Fibroblast of upper back skin (primary cell): ENCODE results near the gene ANKS1B.
A peak's percentile ranks its signal among the peaks of the same experiment; 100 is the strongest.

ENCODE experiments used
- DNase-seq: peaks from one replicate; pipeline ENCODE4 v3.0.0-alpha.2; 2013

The ANKS1B gene

DNA sequence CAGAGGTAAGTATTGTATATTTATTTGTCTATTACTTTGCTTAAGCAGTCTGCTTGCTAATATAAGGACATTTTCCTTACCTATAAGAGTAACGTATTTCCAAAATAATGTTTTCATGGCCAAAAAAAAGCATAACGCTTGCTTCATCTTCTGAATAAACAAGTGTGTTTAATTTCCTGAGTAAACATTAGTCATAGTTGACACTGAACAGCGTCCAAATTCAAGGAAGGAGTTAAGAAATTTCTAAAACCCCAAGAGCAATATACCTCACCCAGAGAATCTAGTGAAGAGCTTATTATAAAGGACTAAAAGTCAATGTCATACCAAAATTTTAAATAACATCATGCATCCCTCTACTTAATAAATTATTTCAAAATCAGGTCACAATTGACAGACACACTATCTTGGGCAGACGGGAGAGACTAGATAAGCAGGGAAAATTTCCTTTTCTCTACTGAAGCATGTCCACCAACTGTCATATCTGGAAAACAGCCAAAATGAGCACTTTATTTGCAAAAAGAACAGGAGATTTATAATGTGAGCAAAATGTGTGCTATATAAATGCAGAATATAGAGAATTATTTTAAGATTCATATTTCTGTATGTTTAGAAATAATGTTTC is 25.1 kb downstream of the ANKS1B start:
- DNase-seq: no peak

DNA sequence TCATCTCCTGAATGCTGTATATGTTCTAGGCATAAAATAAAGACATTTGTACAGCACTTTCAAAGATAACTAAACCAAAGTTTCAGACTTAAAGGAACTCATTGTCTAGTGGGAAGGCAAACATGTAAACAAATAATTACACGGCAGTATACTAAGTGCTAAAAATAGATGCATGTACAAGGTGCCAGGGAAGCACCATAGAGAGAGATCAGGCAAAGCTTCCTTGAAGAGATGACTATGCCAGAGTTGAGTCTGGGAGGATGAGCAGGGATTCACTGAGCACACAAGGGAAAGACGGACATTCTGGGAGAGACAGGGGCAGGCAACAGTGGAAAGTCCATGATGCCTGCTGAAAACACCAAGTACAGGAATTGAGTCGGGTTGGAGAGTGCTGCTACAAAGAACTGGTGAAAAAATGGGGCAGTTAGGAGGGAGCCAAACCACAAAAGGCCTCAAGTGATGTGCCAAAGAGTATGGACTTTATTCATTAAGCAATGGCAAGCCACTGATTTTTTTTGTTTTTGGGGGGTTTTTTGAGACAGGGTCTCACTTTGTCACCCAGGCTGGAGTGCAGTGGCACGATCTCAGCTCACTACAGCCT is 26.8 kb downstream of the ANKS1B start:
- no peak for DNase-seq

DNA sequence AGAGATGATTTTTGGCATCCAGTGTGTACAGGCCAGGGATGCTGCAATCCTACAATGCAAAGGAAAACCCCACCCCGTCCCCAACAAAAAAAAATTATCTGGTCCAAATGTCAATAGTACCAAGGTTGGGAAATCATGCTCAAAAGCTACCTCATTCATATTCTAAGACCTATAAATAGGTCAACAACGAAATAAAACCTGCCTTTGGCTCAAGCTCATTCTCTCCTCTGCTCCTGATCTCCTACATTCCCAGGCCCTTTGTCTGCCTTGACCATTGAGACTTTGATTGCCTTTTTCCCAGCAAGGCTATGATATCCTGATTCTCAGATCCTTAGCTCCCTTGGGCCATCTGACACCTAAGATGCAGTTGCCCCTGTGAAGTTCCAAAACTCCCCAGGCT is 30.0 kb downstream of the ANKS1B start:
- no peak for DNase-seq

DNA sequence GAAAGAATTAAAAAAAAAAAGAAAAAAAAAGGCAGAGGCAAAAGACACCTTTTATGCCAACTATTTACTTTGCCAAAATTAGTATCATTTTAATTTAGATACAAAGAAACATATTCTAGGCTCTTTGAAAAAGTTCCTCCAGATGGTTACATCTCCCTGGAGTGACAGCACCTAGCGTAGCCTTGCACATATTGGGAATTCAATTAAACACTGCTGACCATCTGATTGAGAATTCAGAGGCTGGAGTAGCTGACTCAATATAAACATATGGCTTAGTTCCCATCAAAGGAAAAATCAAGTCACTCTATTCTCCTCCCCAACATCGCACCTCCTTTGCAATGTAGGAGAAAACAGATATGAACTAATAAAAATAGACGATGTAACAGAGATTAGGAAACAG is 36.4 kb downstream of the ANKS1B start:
- no peak for DNase-seq

DNA sequence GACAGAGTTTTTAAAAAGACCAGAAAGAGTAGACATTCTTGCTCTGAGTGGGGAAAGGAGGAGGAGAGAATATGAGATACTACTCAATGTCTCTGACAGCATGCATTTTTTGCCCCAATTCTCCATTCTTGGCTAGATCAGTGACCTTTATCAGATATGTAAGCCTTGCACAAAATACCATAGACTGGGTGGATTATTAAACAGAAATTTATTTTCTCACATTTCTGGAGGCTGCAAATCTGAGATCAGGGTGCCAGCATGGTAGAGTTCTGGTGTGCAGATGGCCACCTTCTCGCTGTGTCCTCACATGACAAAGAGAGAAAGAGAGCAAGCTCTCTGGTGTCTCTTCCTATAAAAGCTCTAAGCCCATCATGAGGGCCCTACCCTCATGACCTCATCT is 38.6 kb downstream of the ANKS1B start:
- no peak for DNase-seq

DNA sequence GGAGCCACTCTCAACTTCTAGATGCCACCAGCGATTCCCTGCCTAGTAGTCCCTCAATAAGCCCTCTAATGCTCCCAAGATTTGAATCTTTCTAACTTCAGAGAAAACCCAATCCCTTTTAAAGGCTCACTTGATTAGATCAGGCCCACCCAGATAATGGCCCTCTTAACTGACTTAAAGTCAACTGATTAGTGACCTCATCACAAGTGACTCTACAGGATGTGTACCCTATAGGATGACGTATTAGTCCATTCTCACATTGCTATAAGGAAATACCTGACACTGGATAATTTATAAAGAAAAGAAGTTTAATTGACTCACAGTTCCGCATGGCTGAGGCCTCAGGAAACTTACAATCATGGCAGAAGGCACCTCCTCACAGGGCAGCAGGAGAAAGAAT is 49.1 kb downstream of the ANKS1B start:
- no peak for DNase-seq

DNA sequence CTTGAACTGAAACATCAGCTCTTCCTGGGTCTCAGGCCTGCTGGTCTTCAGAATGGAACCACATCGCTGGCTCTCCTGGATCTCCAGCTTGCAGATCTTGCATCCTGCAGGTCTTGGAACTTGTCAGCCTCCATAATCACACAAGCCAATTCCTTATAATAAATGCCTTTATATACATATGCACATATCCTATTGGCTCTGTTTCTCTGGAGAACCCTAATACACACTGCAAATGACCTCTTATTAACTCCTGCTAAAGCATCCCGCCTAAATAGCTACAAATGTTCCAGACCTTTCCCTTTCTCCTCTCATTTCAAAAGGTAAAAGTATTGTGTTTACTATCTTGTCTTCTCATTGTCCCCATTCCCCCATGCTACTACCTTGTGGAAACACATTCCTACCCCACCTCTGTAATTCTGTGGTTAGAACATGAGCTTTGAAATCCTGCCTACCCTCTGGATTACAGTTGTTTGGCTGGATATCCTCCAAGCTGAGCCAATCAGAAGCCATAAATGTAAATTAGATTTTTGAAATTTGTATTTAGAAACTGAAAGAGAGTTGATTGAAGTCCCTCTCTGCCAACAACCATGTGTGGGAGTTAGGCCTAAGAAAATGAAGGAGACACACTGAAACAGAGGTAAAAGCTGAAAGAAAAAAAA is 58.1 kb downstream of the ANKS1B start:
- no peak for DNase-seq

DNA sequence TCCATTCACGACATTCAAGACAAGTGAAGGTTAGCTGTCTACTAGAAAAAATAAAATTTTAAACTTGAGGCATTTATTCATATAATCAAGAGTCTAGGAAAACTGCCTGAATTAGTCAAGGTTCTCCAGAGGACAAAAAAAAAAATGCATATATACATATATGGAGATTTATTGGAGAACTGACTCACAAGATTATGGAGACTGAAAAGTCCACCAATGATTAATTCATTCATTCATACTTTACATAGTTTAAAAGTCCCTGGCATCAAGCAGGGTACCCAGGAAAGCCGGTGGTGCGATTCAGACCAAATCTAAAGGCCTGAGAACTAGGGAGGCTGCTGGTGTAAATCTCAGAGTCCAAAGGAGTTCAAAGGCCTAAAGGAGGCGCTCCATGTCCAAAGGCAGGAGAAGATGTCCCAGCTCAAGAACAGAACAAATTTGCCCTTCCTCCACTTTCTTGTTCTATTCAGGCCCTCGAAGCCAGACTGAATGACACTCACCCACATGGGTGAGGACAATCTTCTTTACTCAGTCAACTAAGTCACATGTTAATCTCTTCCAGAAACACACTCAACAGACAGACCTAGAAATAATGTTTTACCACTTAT is 64.3 kb downstream of the ANKS1B start:
- DNase-seq: no peak

DNA sequence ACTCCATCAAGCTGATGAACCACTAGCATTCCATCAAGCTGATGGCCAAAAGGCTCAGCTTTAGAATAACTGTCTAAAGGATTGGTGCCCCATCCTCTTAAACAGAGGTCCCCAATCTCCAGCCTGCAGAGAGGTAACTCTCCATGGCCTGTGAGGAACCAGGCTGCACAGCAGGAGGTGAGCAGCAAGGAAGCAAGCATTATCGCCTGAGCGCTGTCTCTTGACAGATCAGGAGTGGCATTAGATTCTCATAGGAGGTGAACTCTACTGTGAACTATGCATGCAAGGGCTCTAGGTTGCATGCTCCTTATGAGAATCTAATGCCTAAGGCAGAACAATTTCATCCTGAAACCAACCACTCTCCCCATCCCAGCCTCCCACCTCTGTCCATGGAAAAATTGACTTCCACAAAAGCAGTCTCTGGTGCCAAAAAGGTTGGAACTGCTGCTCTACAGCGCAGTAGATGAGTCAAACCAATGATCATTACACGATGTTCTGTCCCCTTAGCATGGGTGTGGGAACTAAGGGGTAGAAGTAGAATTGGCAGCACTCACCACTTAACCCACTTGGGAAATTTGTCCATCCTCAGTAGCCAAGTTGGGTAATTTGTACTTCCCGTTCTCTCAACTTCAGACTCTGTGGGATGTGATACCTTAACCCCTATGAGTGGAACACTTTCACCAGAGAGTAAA is 66.9 kb downstream of the ANKS1B start:
- DNase-seq: no peak

DNA sequence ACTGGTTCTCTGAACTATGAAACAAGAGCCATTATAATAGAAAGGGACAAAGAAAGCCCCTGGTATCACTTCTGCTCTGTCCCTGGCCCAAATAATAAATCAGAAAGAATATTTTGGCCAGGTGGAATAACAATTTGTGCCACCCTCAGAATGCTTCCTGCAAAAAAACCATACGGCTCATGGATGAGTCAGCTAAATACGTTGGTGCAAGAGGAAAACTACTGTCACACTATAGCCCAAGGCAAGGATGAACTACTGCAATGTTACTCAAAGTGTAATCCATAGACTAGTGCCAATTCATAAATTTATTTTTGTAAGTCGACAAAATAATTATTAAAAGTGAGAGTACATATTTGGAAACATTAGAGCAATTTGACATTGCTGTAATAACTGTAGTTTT is 68.2 kb downstream of the ANKS1B start:
- no peak for DNase-seq

DNA sequence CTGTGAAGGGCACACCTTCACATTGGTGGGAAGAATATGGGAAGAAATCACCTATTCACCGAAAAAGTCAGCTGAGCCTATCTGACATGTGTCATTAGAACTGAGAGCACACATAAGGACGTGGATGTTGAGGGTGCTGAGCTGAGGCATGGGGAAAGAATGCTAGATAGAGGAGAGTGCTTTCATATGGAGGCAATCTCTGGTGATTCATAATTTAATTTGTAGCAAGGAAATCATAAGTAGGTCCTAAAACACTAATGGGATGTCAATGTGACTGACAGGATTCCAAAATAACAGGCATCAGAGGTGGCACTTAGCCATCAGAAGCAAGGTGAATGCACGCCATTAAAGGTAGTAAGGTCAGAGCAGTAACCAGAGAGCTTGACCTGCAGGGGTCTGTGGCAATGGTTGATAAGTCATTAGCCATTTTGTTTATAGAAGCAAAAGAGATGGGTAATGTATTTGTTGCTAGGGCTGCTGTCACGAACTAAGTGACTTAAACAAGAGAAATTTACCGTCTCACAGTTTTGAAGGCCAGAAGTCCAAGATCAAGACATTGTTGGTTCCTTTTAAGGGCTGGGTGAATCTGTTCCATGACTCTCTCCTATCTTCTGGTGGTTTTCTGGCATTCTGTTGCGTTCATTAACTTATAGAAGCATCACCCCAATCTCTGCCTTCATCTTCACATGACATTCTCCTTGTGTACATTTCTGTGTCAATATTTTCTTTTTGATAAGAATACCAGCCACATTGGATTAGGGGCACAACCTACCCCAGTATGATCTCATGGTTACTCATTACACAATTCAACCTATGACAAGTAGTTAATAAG is 69.3 kb downstream of the ANKS1B start:
- DNase-seq: peak; percentile 40

DNA sequence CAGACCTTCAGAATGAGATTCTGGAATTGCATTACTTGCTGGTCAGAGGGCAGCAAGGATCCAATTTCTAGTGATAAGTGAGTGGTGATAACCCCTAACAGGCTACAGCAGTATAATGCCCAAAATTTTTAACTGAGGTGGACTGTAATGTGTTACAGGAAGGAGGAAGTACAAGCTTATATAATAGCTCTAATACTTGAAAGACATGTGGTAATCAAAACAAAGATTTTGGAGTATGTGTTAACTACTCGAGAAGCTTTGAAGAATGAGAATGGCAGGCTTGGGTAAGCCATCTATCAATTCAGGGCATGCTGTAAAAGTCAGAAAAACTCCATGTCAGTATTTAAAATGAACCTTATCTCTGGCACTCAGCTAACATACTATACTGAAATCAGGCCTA is 70.5 kb downstream of the ANKS1B start:
- DNase-seq: no peak

DNA sequence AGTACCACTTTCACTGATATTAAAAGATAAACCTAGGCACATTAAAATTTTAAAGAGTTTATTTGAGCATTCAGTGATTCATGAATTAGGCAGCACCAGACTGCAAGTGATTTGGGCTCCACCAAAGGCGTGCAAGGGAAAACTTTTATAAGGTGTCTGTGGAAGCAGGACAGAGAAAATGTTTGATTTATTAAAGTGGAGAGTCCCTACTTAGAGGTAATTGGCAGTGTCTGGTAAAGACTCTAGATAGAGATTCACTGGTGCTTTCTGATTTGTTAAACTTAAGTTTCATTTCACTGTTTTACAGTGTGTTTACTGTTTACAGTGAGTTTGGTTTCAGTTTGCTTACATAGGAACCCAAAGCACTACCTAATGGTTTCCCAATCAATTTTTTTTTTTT is 72.8 kb downstream of the ANKS1B start:
- no peak for DNase-seq

DNA sequence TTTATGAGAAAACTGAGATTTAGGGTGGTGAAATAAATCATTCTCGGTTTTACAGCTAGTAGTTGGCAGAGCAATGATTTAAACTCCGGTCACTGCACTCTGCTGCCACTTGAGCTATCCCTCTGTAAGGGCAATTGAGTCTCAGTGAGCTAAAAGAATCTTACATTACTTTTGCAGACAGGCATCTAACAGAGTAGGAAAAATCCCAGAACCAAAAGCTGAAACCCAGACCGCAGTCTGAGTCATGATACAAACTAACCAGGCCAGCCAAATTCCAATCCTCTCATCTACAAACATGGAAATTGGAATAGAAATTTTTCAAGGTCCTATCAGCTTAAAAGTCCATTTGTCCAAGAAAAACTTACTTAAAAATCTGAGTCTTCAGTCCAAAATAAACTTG is 73.7 kb downstream of the ANKS1B start:
- DNase-seq: peak; percentile 86

DNA sequence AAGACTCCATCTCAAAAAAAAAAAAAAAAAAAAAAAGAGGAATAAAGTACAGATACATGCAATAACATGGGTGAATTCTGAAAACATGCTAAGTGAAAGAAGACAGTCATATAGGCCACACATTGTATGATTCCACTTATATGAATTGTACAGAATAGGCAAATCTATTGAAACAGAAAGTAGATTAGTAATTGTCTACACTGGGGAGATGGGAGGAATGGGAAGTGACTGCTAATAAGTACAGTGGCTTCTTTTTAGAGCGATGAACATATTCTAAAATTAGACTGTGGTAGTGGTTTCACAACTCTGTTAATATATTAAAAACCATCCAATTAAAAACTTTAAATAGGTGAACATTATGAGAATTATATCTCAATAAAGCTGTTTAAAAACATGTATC is 74.4 kb downstream of the ANKS1B start:
- DNase-seq: no peak

DNA sequence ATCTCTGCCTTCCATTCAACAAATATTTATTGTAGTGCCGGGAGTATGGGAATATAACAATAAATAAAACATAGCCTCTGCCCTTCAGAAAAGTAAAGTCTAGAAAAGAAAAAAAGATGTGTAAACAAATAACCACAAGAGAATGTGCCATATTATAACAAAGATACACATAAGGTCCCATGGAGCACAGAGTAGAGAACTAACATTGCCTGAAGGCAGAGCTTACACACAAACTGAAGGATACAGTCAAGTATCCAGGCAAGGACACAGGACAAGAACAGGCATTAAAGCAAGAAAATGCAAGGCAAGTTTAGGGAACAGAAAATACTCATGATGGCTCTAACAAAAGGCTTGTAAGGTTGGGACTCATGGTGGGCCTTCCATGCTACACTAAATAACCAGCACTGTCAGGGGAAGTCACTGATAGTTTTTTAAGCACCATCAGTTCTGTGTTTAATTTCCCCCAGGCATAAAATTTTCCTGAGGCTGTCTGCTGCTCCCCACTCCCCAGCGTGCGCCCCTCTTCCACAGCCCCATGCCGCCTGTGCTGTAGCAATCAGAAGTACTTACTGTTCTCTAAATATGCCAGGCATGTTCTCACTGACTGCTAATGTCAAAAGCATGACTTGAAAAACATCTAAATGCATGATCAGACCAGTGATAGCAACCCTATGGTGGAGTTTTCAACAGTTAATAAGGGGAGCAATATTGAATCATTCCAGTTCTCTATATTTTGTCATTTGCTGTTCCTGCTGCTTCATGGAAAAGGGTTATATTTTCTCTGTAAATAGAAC is 77.8 kb downstream of the ANKS1B start:
- no peak for DNase-seq

DNA sequence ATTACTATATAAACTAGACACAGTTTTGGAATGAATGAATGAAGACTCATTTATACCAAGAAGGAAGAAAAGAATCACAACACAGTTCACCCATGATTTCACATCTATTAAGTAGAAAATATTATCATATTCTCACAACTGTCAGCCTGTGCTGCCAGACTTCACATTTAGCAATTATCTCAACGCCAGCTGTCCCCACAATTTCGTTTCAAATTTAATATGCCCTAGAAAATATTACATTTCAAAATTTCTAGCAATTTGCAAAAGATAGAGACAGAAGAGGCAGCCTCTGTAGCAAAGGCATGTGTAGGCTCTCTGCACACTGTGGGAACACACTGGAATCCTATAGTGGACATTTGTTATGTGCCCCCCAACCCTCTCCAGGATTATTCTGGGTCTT is 83.6 kb downstream of the ANKS1B start:
- DNase-seq: no peak

DNA sequence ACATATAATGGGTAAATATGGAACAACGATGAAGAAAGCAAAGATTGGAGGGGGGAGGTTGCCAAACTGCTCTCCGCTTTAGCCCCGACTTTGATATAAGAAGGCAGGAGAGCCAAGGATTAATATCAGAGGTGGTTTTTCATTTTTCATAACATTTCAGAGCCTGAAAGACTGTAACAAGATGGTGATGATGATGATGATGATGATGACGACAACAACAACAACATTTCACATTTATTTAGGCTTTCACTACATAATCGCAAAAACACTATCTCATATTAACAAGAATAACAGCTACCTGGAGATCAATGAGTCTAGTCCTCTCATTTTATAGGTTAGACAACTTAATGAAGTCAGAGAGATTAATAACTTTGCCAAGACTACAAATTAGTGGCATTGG is 86.1 kb downstream of the ANKS1B start:
- no peak for DNase-seq

DNA sequence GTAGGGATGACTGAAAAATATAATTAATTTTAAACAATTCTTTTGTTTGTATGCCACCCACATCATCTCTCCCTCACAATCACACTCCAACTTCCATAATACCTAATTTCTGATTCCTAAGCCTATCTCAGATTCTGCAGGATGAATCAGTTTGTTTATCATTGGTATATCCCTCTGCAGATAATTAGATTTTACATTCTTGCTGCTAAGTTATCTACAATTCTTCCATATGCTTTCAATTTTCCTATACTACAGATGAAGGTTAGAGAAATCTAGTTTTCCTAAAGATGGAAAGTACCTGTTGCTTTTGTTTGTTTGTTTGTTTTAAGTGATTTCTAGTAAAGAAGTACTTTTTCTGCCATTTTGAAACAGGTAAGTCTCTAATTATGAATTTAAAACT is 105.3 kb downstream of the ANKS1B start:
- no peak for DNase-seq

DNA sequence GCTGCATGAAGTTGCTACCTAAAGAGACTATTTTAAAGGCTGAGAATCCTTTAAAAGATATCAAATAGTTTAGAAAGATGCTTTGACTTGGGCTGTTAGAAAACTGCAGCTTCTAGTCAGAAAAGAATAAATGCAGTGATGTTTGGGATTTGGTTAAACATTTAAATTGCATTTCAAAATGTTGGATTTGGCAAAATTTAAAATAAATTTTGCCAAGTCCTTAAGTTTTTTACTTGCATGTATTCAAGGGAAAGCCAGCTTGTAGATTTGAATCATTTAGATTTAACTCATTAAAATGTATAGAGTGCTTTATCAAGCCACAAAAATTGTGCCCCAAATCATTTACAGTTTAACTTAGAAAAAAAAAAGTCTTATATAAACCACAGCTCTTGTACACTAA is 109.7 kb downstream of the ANKS1B start:
- DNase-seq: no peak

DNA sequence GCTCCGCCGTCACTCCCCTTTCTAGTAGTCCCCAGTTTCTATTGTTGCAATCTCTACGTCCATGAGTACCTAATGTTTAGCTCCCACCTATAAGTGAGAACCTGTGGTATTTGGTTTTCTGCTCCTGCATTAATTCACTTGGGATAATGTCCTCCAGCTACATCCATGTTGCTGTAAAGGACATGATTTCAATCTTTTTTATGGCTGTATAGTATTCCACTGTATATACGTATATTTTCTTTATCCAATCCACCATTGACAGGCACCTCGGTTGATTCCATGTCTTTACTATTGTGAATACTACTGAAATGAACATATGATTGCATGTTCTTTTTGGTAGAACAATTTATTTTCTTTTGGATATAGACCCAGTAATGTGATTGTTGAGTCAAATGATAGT is 114.7 kb downstream of the ANKS1B start:
- no peak for DNase-seq

DNA sequence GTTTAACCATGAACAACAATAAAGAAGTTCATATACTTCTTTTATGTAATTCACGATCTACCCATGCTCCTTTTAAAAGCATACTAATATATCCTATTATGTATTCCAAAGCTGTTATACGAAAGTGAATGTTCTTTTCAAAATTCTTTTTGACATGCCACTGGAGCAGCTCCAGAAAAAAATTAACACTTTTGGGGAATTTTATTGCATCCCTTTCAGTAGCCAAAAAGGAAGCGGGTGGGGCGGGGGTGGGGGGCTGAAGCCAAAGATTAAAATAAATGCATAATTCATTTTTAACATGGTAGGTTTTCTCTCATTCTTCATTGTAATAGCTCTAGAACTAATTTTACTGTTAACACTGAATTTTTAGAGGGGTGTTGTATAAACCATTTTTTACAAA is 123.0 kb downstream of the ANKS1B start:
- DNase-seq: no peak
